Measurements from ENCODE around the gene RBM47. TPM values are rescaled to one million over a fixed set of nuclear protein-coding genes. Genes with fewer than 3 reads are reported as not detected.
A peak's percentile ranks its signal among the peaks of the same experiment; 100 is the strongest.
"Not testable (repeated sequence)": the region's sequence is repeated elsewhere in the genome, so short reads cannot be mapped to it uniquely, and the experiment has no call there.

The RBM47 gene
- total and polyA plus RNA-seq, 3 donors from 2014 or later, result 17.8 to 95.1 (median 51.7) TPM

GRCh38 chr4:40395908-40396793 is 233.5 kb downstream of the RBM47 start:
- Histone ChIP-seq H3K36me3 (ENCODE audit: low read depth, missing control alignments) (no peaks in the 10 kb centered on the region), H3K4me1 (no peaks in the 10 kb centered on the region), H3K27ac (no peak overlapping the region), H3K9me3 (no peaks in the 10 kb centered on the region), H3K4me3 (no peak overlapping the region), H3K27me3 (no peaks in the 10 kb centered on the region)
- intact Hi-C loops (cut with DNase I; ENCODE audit: low total_unique reads), result no loop called here
- TF ChIP-seq CTCF (IDR thresholded peaks at IDR 0.05) (no peak), POLR2A (IDR thresholded peaks at IDR 0.05) (no peak)
- 56 to 63% methylated on average over 7 of the region's 7 CpGs for WGBS, 2 donors
- peak; percentile 40 for DNase-seq

- intact Hi-C loops (cut with DNase I; ENCODE audit: low total_unique reads), result no loop called here
- Histone ChIP-seq H3K27me3 (no peaks in the 10 kb centered on the region), H3K36me3 (ENCODE audit: low read depth, missing control alignments) (no peaks in the 10 kb centered on the region), H3K9me3 (no peaks in the 10 kb centered on the region), H3K4me1 (no peaks in the 10 kb centered on the region), H3K4me3 (no peak overlapping the region), H3K27ac (no peak overlapping the region)
- 46 to 56% methylated on average over 4 of the region's 4 CpGs for WGBS, 2 donors
- DNase-seq, result no peak
- TF ChIP-seq CTCF (IDR thresholded peaks at IDR 0.05) (no peak), POLR2A (IDR thresholded peaks at IDR 0.05) (no peak)
Measured at GRCh38 chr4:40395166-40395900, 234.3 kb downstream of the RBM47 start.

GRCh38 chr4:40394236-40394635 is 235.4 kb downstream of the RBM47 start:
- Histone ChIP-seq H3K36me3 (ENCODE audit: low read depth, missing control alignments) (no peaks in the 10 kb centered on the region), H3K27me3 (no peaks in the 10 kb centered on the region), H3K27ac (no peak overlapping the region), H3K9me3 (no peaks in the 10 kb centered on the region), H3K4me3 (no peak overlapping the region), H3K4me1 (no peaks in the 10 kb centered on the region)
- 68 to 71% methylated on average over 6 of the region's 6 CpGs for WGBS, 2 donors
- intact Hi-C loops (cut with DNase I; ENCODE audit: low total_unique reads), result no loop called here
- DNase-seq, result no peak
- TF ChIP-seq CTCF (IDR thresholded peaks at IDR 0.05), result no peak
- TF ChIP-seq POLR2A (IDR thresholded peaks at IDR 0.05), result no peak

DNA sequence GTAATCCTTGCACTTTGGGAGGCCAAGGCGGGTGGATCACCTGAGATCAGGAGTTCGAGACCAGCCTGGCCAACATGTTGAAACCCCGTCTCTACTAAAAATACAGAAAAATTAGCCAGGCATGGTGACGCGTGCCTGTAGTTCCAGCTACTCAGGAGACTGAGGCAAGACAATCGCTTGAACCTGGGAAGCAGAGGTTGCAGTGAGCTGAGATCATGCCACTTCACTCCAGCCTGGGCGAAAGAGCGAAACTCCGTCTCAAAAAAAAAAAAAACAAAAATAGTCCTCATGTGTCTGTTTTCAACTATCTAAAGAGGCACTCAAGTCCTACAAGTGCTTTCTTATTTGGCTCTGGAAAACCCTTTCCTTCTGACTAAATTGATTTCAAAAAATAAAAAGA is 237.4 kb downstream of the RBM47 start:
- 91 to 94% methylated on average over 9 of the region's 9 CpGs for WGBS, 2 donors
- H3K36me3 ChIP-seq (ENCODE audit: low read depth, missing control alignments); H3K9me3 ChIP-seq; H3K4me1 ChIP-seq; DNase-seq; H3K4me3 ChIP-seq; H3K27me3 ChIP-seq; intact Hi-C loops (cut with DNase I; ENCODE audit: low total_unique reads); H3K27ac ChIP-seq: not testable (repeated sequence)

- WGBS, 2 donors, result 85 to 92% methylated on average over 4 of the region's 4 CpGs
- no peaks in the 10 kb centered on the region for H3K4me1 ChIP-seq
- H3K36me3 ChIP-seq (ENCODE audit: low read depth, missing control alignments), result no peaks in the 10 kb centered on the region
- H3K27me3 ChIP-seq, result no peaks in the 10 kb centered on the region
- H3K9me3 ChIP-seq, result no peaks in the 10 kb centered on the region
- intact Hi-C loops (cut with DNase I; ENCODE audit: low total_unique reads), result no loop called here
- no peak overlapping the region for H3K27ac ChIP-seq
- DNase-seq, result no peak
- TF ChIP-seq CTCF (IDR thresholded peaks at IDR 0.05), result no peak
- H3K4me3 ChIP-seq, result no peak overlapping the region
Measured at GRCh38 chr4:40389986-40390385, 239.7 kb downstream of the RBM47 start.
